ENCODE results near the gene MYH16.
"Not testable (repeated sequence)": the region's sequence is repeated elsewhere in the genome, so short reads cannot be mapped to it uniquely, and the experiment has no call there.

MYH16 gene

DNA sequence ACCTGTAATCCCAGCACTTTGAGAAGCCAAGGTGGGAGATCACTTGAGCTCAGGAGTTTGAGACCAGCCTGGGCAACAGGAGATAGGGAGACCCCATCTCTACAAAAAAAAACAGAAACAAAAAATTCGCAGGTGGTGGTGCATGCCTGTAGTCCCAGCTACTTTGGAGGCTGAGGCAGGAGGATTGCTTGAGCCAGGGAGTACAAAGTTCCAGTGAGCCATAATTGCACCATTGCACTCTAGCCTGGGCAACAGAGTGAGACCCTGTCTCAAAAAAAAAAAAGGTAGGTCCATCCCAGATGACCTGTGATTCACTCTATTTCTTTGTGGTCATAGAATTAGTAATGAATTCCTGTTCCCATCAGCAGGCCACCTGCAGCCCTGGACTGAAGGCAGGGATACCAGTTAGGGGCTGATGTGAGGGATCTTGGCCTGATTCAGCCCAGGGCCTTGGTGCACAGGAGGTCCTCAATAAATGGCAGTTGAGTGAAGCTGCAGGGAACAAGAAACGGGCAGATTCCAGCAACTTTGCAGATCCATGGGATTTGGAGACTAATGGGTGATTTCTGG, at the start of gene MYH16:
Gene MYH16, plus strand, starts transcription at position 364 of the 570 bp plus-strand sequence.
- DNase-seq: peak; percentile 16

DNA sequence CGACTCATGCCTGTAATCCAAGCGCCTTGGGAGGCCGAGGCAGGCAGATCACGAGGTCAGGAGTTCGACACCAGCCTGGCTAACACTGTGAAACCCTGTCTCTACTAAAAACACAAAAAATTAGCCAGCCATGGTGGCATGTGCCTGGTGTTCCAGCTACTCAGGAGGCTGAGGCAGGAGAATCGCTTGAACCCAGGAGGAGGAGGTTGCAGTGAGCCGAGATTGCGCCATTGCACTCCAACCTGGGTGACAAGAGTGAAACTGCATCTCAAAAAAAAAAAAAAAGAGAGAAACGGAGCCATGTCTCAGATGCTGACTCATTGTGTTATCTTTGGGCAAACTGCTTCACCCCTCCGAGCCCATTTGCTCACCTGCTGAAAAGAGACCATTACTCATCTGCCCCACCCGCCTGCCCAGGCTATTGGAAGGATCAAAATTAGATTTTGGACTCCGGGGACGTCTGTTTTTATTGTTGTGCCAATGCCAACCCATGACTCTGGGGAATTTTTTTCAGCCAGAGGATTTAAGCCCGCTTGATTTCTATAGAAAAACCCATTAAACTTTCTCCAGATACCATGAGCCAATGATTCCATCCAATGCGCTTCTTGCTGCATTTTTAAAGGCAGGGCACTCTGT, 48.3 kb upstream of the MYH16 start:
- peak; percentile 45 for DNase-seq

DNA sequence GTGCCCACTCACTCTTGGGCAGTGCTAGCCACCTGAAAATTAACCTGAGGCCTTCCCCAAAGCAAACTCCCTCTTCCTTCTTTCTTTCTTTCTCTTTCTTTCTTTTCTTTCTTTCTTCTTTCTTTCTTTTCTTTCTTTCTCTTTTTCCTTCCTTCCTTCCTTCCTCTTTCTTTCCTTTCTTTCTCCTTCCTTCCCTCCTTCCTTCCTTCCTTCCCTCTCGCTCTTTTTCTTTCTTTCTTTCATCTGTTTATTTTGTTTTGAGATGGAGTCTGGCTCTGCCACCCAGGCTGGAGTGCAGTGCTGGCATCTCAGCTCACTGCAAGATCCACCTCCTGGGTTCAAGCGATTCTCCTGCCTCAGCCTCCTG, 47.8 kb upstream of the MYH16 start:
- DNase-seq: no peak

DNA sequence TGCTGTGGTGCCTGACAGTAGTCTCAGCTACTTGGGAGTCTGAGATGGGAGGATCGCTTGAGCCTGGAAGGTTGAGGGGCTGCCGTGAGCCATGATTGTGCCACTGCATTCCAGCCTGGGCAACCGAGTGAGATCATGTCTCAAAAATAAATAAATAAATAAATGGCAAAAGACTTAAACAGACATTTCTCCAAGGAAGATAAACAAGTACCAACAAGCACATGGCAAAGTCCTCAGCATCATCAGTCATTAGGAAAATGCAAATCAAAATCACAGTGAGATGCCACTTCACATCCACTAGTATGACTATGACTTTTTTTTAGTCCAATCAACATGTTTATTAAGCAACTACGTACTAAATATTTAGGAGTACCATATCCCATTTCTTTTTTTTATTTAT, 43.4 kb upstream of the MYH16 start:
- no peak for DNase-seq

DNA sequence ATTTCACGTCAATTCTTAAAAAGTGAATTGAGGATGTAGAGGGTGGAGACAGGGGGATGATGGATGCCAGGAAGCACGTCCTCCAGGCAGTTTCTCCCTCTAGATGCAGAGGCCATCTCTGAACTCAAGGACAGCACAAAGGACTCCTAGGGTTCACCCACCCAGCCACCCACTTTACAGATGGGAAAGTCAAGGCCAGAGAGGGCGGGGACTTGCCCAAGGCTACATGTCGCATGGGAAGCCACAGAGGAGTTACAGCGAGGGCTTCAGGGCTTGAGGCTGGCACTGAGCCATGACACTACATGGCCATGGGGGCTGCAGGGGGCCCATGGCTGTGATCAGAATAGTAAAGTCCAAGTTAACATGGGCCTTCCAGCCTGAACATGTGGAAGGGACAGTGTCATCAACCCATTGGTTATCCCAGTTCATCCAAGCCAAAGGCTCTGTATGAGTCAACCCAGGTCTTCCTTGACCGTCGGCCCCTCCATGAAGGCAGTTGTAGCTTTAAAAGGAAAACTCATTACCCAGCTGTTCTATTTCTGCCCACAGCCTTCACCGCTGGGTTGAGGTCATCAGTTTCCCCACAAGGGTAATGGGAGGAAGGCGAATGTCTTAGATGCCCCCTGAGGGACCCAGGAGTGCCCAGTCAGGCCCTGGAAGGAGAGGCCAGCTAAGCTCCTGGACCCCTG, 40.4 kb upstream of the MYH16 start:
- DNase-seq: no peak

DNA sequence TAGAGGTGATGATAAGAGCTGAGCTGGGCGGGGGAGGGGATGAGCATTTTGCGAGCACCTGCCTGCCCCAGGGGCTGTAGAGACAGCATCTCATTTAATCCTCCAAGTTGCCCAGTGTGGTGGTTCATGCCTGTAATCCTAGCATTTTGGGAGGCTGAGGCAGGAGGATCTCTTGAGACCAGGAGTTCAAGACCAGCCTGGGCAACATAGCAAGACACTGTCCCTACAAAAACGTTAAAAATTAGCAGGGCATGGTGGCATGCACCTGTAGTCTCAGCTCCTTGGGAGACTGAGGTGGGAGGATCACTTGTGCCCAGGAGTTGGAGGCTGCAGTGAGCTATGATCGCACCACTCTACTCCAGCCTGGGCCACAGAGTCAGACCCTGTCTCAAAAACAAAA, 39.7 kb upstream of the MYH16 start:
- DNase-seq: not testable (repeated sequence)

DNA sequence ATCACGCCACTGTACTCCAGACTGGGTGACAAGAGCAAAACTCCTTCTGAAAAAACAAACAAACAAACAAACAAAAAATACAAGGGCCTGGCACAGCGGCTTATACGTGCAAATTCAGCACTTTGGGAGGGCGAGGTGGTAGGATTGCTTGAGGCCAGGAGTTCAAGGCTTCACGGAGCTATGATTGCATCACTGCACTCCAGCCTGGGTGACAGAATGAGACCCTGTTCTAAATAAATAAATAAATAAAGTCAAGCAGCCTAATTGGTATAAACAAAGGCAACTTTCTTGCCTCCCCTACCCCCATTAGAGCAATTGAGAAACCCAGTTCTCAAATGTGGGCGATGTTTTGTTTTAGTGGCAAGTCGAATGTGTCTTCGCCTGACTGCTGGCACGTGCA, 38.5 kb upstream of the MYH16 start:
- no peak for DNase-seq

DNA sequence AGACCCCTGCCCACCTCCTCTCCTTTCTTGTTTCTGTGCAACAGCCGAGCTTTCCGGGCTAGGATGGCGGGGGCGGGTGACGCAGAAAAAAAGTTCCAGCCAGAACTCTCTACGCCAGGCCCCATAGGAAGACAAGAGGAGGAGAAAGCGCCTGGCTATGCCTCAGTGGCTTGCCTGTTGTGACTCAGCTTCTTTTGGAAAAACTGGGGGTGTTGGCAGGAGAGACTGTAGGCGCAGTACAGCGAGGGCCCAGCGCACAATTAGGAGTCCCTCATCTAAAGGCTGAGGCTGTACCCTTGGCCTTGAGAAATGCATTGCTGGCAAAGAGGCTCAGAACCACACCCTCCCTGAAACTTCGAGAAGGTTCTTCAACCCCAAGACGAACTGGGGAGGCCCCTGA, 36.7 kb upstream of the MYH16 start:
- no peak for DNase-seq

DNA sequence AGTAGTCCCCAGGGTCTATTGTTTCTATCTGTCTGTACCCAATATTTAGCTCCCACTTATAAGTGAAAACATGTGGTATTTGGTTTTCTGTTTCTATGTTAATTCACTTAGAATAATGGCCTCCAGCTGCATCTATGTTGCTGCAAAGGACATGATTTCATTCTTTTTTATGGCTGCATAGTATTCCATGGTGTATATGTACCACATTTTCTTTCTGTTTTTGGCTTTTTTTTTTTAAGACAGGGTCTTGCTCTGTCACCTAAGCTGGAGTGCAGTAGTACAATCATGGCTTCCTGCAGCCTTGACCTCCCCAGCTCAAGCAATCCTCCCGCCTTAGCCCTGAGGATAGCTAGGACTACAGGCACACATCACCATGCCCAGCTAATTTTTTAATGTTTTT, 34.8 kb upstream of the MYH16 start:
- not testable (repeated sequence) for DNase-seq

DNA sequence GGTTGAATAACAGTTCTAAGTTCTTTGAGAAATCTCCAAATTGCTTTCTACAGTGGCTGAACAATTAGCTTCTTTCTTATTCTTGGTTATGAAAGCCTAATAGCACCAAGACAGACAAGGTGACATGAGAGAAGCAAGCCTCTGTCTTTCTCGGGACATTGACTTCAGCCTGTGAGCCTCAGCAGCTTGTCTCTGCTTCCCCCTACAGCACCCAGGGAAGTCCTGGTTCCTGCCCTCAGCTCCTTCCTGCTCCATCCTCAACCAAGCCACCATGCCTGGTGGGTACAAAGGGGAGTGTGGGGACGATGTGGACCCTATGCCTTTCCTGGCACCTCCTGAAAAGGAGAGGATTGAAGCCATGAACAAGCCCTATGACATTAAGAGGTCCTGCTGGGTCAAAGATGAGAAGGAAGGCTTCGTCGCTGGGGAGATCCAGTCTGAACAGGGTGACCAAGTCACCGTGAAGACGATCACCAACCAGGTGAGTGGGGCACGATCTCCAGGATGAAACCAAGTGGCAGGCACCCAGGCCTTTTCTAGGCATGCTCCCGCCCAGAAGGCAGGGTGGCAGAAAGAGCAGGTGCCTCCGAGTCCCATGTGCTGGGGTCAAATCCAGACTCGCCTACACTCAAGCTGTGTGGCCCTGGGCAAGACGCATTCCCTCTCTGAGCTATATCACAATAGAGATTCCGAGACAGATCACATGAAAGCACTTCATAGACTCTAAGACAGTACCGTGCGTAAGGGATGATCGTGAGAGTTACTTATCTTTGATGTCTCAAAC, 33.9 kb upstream of the MYH16 start:
- DNase-seq: no peak

DNA sequence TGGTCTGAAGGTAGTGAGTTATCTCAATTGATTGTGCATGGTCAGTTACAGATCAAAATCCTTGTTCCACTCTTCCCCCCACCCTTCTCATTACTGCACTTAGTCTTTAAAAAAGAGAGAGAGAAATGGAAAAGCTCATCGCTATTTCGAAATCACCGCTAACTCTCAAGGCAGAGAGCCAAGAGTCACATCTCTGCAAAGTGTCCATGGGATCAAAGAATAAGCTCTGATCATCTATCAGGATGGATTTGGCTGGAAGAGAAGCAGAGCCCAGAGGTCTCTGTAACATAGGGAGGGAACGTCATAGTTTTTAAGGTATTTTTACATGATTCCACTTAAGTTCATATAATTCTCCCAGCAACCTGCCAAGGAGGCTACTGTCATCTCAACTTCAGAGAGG, 30.0 kb upstream of the MYH16 start:
- DNase-seq: no peak

DNA sequence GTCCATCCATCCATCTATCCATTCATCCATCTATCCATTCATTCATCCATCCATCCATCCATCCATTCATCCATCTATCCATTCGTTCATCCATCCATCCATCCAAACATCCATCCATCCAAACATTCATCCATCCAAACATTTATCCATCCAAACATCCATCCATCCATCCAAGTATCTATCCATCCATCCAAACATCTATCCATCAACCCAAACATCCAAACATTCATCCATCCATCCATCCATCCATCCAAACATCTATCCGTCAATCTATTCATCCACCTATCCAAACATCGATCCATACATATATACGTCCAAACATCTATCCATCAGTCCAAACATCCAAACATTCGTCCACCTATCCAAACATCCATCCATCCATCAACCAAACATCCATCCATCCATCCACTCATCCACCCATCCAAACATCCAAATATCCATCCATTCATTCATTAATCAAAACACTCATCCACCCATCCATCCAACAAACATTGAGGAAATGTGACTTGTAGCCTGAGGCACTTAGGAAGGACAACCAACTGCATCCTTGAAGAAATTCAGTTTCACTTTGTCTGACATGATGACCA, 28.8 kb upstream of the MYH16 start:
- DNase-seq: no peak

DNA sequence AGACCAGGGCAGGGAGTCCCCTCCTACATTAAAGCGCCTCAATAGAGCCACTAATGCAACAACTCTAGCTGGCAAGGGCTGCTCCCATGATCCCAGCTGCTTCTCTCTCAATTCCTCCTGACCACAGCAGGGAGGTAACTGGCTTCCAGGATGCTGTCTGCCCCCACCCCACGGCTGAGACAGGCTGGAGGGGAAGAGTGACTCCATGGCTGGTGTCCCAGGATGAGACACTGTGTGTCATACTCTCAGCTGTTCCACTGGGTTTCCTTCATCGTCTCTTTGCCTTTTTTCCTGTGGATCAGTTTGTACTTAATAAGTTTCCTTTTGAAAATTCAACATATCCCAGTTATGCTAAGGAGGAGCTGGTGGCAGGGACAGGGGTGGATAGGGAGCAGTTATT, 27.7 kb upstream of the MYH16 start:
- DNase-seq: peak; percentile 54

DNA sequence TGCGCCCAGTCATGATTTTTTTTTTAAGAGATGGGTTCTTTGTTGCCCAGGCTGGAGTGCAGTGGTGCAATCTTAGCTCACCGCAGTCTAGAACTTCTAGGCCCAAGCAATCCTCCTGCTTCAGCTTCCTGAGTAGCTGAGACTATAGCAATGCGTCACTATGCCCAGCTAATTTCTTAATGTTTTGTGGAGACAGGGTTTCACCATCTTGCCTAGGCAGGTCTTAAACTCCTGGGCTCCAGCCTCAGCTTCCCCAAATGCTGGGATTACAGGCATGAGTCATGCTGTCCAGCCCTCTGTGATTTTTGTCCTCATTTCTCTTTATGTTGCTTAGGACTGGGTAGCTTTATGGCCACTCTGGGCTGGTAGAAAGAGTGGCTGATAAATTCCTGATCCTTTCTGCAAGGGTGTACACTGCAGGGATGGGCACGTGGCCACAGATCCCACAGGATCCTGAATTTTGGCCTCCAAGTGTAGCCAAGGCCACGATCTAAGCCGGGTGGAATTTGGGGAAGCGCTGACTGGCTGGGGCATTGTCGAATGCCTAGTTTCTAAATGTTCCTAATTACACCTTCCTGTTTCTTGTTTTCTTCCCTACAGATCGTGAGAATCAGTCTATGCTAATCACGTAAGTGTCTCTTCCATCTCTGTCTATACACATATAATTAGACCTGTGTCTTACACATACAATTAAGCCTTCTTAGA, 24.1 kb upstream of the MYH16 start:
- no peak for DNase-seq

DNA sequence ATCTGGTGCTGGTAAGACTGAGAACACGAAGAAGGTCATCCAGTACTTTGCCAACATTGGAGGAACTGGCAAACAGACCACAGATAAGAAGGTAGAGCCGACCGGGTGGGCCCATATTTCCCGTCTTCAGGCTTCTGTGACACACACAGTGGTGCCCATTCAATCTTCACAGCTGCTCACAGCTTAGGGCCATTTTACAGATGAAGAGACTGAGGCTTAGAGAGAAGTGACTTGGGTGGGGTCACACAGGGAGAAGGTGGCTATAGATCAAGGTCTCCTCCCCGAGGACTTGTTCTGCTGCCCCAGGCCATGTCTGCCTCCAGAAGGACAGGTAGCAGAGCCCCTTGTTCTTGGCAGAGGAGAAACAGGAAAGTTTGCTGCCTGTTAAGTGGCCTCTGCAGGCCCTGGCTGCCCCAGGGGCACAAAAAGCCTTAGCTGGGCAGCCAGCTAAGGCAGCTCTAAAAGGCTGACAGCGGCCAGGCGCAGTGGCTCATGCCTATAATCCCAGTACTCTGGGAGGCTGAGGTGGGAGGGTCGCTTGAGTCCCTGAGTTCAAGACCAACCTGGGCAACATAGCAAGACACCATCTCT, 22.6 kb upstream of the MYH16 start:
- no peak for DNase-seq

DNA sequence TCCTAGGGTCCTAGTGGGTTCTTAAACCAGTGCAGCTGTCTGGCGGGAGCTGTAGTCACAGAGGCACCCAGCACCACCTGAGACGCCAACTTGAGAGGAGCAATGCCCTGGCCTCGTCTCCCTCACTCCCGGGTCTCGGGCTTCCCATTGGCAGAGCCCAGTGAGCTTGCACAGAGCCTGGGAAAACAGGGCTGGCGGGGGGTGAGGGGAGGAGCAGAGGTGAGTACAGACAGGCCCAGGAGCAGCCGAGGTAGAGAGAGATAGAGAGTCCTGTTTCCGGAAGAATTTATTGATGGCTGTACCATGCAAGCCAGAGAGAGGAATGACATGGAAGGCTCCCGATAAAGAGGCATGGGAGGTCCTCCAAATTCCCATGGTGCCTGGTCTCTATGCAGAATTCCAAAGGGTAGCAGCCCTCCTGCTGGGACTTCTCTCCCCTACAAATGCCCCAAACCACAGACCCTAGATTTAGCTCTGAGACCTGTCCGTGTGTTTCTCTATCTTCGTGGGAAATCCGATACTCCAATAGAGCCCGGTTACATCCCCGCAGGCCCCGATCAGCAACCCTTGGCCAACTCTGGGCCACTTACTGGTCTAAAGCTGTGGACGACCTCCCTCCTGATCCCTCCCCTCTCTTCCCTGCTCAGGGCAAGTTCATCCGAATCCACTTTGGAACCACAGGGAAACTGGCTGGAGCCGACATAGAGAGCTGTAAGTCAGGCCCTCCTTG, 20.3 kb upstream of the MYH16 start:
- DNase-seq: no peak

DNA sequence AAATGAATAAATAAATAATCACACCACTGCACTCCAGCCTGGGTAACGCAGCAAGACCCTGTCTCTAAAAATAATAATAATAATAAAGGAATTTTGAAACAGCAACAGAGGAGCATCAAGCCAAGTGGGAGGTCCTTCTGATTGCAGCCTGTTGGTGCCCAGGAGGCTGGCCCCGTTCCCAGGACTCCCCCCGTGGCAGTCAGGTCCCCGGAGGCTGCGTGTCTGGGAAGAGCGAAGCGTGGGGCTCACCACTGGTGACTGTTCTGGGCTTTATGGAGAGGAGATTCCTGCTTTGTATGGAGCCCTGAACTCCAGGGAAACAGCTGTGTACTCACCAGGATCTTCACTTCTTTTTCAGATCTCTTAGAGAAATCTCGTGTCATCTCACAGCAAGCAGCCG, 19.3 kb upstream of the MYH16 start:
- DNase-seq: no peak

DNA sequence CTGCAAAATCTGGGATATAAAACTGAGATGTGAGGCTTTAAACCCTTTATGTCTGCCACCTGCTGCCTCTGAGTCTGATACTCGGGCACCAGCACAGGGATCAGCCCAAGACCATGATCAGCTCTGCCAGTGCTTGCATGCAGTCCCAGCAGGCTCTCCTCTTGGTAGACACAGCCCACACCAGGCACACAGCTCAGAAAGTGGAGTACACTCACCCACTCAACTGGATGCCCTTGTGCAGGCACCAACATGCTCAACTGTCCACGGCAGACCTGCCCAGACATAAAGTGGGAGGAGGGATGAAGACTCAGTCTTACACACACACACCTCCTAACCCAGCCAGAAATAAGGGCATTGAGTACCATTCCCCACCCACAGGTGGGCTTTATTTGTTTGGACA, 18.2 kb upstream of the MYH16 start:
- DNase-seq: no peak

DNA sequence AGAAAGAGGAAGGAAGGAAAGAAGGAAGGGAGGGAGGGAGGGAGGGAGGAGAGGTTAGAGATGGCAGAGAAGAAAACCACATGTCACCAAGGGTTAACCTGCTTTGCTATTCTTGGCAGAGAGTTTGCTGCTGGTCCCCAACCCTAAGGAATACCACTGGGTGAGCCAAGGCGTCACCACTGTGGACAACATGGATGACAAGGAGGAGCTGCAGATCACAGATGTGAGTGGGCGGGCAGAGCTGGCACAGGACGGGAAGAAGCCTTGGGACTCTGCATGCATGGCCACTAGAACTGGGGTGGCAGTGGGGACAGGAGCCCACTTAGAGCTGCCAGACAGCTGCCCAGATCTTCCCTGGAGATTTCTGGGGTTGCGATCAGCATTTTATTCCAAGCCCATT, 17.2 kb upstream of the MYH16 start:
- no peak for DNase-seq

DNA sequence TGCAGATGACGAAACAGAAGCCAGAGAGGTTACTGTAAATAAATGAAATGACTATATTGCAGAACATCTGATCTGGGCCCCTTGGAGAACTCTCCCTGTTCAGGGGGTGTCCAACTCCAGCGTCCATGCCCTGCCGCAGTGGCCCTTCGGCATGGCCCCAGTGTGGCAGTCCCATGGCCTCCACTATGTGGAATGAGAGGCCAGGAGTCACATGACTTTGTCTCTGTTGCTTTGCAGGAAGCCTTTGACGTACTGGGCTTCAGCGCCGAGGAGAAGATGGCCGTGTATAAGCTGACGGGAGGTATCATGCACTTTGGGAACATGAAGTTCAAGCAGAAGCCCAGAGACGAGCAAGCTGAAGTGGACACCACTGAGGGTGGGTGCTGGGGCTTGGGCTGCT, 15.6 kb upstream of the MYH16 start:
- DNase-seq: no peak

DNA sequence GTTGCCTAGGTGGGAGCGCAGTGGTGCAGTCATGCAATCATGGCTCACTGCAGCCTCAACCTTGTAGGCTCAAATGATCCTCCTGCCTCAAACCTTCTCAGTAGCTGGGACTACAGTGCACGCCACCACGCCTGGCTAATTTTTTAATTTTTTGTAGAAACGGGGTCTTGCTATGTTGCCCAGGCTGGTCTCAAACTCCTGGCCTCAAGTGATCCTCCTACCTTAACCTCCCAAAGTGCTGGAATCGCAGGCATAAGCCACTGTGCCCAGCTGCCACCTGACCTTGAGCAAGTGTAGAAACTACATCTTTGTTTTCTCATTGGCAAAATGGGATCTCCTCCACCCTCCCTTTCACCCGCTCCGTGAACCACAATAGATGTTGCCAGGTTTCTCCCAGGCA, 15.0 kb upstream of the MYH16 start:
- no peak for DNase-seq

DNA sequence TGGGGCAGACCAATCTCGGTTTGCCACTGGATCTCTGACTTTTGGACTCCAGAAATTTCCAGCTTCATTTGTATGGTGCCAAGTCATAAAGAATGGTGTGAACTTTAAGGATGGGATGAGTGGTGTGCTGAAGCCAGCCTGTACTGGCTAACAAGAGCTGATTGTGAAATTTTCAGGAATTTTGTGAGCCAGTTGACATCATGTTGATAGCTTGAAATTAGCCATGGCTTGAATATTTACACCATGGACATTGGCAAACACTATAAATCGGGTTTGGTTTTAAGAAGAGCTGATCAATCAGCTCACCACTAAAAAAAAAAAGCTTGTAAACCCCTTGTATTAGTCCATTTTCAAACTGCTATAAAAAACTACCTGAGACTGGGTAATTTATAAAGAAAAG, 14.1 kb upstream of the MYH16 start:
- no peak for DNase-seq

Data from EL (cell line).